ENCODE data around the gene AFM.

GRCh38 chr4:73468170-73468569 is 13.4 kb upstream of the AFM start:
- TF ChIP-seq, protein P1, sequence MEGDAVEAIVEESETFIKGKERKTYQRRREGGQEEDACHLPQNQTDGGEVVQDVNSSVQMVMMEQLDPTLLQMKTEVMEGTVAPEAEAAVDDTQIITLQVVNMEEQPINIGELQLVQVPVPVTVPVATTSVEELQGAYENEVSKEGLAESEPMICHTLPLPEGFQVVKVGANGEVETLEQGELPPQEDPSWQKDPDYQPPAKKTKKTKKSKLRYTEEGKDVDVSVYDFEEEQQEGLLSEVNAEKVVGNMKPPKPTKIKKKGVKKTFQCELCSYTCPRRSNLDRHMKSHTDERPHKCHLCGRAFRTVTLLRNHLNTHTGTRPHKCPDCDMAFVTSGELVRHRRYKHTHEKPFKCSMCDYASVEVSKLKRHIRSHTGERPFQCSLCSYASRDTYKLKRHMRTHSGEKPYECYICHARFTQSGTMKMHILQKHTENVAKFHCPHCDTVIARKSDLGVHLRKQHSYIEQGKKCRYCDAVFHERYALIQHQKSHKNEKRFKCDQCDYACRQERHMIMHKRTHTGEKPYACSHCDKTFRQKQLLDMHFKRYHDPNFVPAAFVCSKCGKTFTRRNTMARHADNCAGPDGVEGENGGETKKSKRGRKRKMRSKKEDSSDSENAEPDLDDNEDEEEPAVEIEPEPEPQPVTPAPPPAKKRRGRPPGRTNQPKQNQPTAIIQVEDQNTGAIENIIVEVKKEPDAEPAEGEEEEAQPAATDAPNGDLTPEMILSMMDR (IDR thresholded peaks at IDR 0.05) = no peak
- TF ChIP-seq POLR2A (IDR thresholded peaks at IDR 0.05) = no peak

Data from breast epithelium (tissue), 3 donors.